Fibroblast of pulmonary artery (primary cell): ENCODE results near the gene HSF2BP.

ENCODE experiments used
- DNase-seq: peaks from one replicate; pipeline ENCODE4 v3.0.0-alpha.2; 2010; ENCODE audit warnings: low read depth
- H3K4me3 ChIP-seq: replicated peaks from 2 replicates; pipeline ENCODE4 v1.5.1; 2011; ENCODE audit warnings: low read depth, mild to moderate bottlenecking, control low read depth, low read length, moderate library complexity
- TF ChIP-seq, protein P1 (sequence below): IDR thresholded peaks from 2 replicates; pipeline ENCODE4 v1.5.1; 2011; ENCODE audit warnings: mild to moderate bottlenecking, control low read depth, low read length, inconsistent platforms; ENCODE audit errors: missing control alignments

The HSF2BP gene

DNA sequence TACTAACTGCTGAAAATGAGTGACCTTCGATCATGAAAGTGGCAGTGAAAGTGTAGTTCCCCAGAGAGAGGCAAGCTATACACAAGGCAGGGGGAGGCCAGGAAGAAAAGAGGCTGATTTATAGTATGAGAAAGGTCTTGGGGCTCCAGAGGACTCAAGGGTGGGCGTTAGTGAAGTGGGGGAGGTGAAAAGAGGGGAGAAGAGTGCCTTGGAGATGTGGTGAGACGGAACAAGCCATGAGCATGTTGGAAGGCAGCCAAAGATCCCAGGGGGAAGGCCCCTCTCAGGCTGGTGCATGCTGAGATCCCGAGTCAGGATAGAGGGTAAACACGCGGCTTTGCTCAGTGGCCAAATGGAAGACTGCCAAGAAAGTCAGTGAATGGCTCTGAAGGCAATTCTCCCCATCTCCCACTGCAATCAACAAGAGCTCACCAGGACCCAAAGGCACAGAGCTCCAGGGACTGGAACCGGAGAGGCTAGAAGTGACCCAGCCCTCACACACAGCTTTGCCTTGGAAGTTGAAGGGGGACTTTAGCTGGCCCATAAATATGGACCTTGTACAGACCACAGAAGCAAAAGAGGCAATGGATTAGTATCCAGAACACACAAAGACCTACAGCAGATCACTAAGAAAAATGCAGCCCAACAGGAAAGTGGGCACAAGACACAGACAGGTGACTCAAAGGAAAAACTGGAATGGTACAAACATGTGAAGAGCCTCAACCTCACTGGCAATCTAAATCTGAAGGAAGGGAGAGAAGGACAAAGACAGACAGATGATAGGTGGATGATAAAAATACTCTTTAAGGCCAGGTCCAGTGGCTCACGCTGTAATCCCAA, 49.6 kb downstream of the HSF2BP start:
- peak; percentile 91 for DNase-seq
- H3K4me3 ChIP-seq = no peak overlapping the region
- TF ChIP-seq, protein P1, sequence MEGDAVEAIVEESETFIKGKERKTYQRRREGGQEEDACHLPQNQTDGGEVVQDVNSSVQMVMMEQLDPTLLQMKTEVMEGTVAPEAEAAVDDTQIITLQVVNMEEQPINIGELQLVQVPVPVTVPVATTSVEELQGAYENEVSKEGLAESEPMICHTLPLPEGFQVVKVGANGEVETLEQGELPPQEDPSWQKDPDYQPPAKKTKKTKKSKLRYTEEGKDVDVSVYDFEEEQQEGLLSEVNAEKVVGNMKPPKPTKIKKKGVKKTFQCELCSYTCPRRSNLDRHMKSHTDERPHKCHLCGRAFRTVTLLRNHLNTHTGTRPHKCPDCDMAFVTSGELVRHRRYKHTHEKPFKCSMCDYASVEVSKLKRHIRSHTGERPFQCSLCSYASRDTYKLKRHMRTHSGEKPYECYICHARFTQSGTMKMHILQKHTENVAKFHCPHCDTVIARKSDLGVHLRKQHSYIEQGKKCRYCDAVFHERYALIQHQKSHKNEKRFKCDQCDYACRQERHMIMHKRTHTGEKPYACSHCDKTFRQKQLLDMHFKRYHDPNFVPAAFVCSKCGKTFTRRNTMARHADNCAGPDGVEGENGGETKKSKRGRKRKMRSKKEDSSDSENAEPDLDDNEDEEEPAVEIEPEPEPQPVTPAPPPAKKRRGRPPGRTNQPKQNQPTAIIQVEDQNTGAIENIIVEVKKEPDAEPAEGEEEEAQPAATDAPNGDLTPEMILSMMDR = no peak

DNA sequence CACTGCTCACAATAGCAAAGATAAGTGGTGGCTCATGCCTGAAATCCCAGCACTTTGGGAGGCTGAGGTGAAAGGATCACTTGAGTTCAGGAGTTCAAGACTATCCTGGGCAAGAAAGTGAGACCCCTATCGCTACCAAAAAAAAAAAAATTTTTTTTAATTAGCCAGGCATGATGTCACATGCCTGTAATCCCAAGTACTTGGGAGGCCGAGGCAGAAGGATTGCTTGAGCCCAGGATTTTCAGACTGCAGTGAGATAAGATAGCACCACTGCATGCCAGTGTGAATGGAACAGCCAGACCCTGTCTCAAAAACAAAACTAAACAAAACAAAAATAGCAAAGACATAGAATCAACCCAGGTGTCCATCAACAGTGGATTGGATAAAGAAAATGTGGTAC, 50.6 kb downstream of the HSF2BP start:
- no peak overlapping the region for H3K4me3 ChIP-seq
- no peak for DNase-seq
- TF ChIP-seq, protein P1 = no peak

DNA sequence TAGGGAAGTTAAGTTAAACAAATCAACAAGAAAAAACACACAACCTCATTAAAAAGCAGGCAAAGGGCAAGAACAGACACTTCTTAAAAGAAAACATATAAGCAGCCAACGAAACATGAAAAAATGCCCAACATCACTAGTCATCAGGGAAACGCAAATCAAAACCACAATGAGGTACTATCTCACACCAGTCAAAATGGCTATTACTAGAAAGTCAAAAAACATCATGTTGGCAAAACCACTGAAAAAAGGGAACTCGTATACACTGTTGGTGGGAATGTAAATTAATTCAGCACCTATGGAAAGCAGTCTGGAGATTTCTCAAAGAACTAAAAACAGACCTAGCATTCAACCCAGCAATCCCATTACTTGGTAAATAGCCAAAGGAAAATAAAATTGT, 51.1 kb downstream of the HSF2BP start:
- DNase-seq = peak; percentile 85
- no peak overlapping the region for H3K4me3 ChIP-seq
- TF ChIP-seq, protein P1 = no peak

DNA sequence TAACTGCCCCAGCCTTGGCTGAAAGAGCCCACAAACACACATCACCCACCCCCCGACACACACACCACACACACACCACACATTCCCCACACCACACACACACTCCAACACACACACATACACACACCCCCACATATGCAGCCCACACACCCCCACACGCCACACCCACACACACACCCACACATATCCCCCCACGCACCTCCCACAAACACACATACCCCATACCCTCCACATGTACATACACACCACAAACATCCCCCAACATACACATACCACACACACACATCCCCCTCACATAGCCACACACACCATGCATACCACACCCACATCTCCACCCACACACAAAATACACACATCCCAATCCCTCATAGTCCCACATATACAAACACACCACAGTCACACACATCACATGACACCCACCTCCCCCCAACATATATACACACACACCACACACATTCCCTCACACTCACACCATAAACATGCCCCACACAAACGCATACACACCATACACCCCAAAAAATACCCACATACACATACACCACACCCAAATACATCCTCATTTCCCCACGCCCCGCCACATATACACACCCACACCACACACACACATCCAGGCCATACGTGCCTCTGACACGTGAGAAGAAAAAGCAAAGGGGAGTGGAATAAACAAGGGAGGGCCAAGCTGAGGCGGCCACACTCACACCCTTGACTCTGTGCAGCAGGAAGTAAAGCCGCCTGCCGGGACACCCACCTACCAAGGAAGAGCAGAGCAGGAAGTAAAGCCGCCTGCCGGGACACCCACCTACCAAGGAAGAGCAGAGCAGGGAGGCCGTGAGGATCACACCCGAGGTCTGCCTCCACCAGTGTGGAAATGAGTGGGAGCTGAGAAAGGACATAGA, 53.7 kb downstream of the HSF2BP start:
- TF ChIP-seq, protein P1 = no peak
- DNase-seq = no peak
- H3K4me3 ChIP-seq = no peak overlapping the region

DNA sequence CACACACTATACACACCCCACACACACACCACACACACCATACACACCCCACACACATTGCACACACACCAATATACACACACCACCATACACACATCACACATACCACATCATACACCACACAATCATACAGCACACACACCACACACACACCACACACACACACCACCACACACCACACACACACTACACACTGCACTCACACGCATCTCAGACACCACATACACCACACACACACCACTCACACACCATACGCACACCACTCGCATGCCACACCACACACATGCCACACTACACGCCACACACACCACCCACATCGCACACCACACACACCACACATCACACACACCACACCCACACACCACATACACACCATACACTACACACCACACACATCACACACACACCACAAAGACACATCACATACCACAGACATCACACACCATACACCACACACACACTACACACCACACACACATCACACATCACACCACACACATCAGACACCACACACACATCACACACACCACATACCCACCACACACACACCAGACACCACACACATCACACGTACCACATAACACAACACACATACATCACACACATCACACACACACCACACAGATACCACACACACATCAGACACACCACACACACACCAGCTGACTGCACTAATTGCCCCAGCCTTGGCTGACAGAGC, 54.6 kb downstream of the HSF2BP start:
- DNase-seq = no peak
- no peak overlapping the region for H3K4me3 ChIP-seq
- TF ChIP-seq, protein P1 = no peak

DNA sequence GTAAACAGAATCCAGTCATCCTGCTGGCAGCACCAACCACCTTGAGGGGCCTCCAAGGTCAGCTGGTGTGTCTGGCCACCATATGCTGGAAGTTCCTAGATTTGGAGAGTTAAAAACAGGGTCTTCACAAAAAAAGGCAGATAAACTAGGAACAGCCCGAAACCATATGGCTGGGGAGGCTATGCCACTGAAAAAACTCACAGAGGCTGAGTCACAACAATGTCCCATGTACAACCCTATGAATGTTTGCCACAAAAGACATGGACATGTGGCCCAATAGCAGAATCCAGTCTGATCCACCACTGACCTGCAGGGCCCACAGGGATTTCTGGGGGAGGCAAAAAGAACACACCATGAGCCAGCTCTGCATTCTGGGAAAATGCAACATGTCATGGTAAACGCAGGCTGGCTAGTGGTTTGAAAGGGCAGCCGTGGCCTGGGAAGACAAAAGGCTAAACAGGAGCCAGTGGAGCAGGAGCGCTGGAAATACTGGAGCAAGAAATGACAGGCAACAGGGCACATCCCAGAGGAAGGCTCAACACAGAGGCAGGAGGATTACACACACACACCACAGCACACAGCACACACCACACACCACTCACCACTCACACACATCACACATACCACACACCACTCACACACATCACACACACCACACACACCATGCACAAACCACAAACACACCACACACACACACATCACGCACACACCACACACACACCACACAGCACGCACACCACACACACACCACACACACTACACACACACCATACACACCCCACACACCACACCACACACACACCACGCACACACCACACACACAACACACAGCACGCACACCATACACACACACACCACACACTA, 55.4 kb downstream of the HSF2BP start:
- TF ChIP-seq, protein P1 = no peak
- H3K4me3 ChIP-seq = no peak overlapping the region
- peak; percentile 39 for DNase-seq
